HG03432 (cell line): ENCODE data around the gene NIFK.

Experiments
- ATAC-seq: cut with Tn5 transposase; IDR thresholded peaks from one replicate; pipeline ENCODE4 v1.9.1; 2021; ENCODE audit warnings: mild to moderate bottlenecking, moderate library complexity; ENCODE audit not compliant: unreplicated experiment

The NIFK gene

GRCh38 chr2:121736462-121737336 lies at the start of gene NIFK:
Gene NIFK, minus strand, starts transcription at chr2:121736875. Its CDS starts 25 bp downstream, at chr2:121736850.
- peak; percentile 95 for ATAC-seq

GRCh38 chr2:121783180-121783579 lies 46.5 kb upstream of the NIFK start:
- ATAC-seq: no peak

GRCh38 chr2:121778741-121779487 lies 42.2 kb upstream of the NIFK start:
- no peak for ATAC-seq

- no peak for ATAC-seq
These were observed 41.0 kb upstream of the NIFK start for GRCh38 chr2:121777699-121778058.

- peak; percentile 52 for ATAC-seq
These were observed 40.4 kb upstream of the NIFK start for GRCh38 chr2:121776885-121777698.

GRCh38 chr2:121776361-121776760 lies 39.7 kb upstream of the NIFK start:
- no peak for ATAC-seq

- ATAC-seq: no peak
These were observed 37.6 kb upstream of the NIFK start for GRCh38 chr2:121774235-121774634.

GRCh38 chr2:121771976-121772742 lies 35.5 kb upstream of the NIFK start:
- ATAC-seq: no peak

- no peak for ATAC-seq
These were observed 31.6 kb upstream of the NIFK start for GRCh38 chr2:121768143-121768755.

GRCh38 chr2:121766624-121767023 lies 29.9 kb upstream of the NIFK start:
- ATAC-seq: no peak

- ATAC-seq: no peak
These were observed 28.1 kb upstream of the NIFK start for GRCh38 chr2:121764681-121765228.

- peak; percentile 100 for ATAC-seq
These were observed 18.8 kb upstream of the NIFK start, which contains the start of gene TSN for GRCh38 chr2:121755237-121756111. Gene TSN, plus strand, starts transcription at chr2:121755651. Its CDS starts 129 bp downstream, at chr2:121755780.

GRCh38 chr2:121754851-121755236 lies 18.2 kb upstream of the NIFK start:
- ATAC-seq: peak; percentile 0

- no peak for ATAC-seq
These were observed 11.5 kb upstream of the NIFK start for GRCh38 chr2:121748202-121748601.

- no peak for ATAC-seq
These were observed 9.4 kb upstream of the NIFK start for GRCh38 chr2:121746071-121746578.

GRCh38 chr2:121741450-121741849 lies 4.8 kb upstream of the NIFK start:
- no peak for ATAC-seq

GRCh38 chr2:121740973-121741372 lies 4.3 kb upstream of the NIFK start:
- ATAC-seq: no peak

- no peak for ATAC-seq
These were observed 574 bp downstream of the NIFK start for GRCh38 chr2:121736140-121736461.
